GM21723 (cell line): ENCODE results near the gene RPGRIP1.
"Not testable (repeated sequence)": the region's sequence is repeated elsewhere in the genome, so short reads cannot be mapped to it uniquely, and the experiment has no call there.

Experiments used
- ATAC-seq: cut with Tn5 transposase; IDR thresholded peaks from one replicate; pipeline ENCODE4 v1.9.1; 2021; ENCODE audit warnings: mild to moderate bottlenecking, moderate library complexity; ENCODE audit not compliant: unreplicated experiment

The RPGRIP1 gene

DNA sequence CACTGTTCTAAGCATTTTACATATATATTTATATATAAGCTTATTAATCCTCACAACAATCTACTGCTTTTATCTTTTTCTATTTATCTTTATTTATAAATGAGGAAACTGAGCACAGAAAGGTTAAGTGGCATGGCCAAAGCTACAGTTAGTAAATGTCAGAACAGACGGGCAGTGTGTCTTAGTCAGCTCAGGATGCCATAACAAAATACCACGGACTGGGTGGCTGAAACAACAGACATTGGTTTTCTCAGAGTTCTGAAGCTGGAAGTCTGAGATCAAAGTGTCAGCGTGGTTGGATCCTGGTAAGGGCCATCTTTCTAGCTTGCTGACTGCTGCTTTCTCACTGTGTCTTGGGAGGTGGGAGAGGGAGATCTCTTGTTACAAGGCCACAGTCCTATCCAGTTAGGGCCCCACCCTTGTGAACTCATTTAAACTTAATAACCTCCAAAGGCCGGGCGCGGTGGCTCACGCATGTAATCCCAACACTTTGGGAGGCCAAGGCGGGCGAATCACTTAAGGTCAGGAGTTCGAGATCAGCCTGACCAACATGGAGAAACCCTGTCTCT lies 19.8 kb downstream of the RPGRIP1 start:
- ATAC-seq, result no peak

DNA sequence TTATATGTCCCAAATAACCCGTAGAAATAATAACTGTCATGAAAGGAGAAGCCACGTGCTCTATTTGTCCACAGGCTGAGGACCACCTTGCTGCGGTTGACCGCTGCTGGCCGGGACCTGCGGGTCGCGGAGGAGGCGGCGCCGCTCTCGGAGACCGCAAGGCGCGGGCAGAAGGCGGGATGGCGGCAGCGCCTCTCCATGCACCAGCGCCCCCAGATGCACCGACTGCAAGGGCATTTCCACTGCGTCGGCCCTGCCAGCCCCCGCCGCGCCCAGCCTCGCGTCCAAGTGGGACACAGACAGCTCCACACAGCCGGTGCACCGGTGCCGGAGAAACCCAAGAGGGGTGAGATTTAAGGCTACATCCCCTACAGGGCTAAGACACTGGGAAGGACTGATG lies 21.0 kb downstream of the RPGRIP1 start:
- ATAC-seq, result no peak

DNA sequence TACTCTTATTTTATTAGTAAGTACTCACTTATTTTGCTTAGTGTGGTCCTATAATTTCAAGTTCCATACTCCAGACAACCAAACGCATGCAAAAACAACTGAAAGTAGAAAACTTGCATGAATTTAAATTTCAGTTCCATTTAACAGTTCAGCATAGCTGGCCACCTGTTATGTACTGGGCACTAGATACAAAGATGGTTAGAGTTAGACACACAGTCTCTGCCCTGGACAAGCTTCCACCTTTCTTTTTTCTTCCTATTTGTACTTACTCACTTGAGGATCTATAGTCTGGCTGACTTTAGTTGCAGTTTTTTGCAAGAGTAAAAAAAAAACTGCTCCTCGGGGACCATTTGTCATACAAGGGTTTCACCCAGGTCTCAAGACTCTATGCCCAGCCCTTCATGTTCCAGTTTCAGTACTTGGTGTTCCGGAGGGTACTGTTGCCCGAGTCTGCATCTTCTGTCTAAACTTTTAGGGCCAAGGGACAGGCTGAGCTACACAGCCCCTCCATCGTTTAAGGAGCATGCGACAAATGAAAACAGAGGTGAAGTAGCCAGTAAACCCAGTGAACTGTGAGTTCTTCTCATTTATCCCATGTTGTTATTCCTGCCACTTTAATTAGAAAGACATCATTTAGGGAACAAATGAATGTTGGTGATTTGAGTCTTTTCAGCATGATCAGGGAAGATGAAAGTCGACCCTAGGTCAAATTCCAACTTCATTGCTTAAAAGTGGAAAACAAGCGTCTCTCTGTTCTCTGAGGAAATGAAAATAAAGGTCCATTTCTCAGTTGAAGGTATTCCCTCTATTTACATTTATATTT lies 22.3 kb downstream of the RPGRIP1 start:
- no peak for ATAC-seq

DNA sequence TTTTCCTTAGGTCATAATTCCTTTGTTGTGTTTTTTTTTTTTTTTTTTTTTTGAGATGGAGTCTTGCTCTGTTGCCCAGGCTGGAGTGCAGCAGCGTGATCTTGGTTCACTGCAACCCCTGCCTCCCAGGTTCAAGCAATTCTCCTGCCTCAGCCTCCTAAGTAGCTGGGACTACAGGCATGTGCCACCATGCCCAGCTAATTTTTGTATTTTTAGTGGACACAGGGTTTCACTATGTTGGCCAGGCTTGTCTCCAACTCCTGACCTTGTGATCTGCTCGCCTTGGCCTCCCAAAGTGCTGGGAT lies 22.9 kb downstream of the RPGRIP1 start:
- ATAC-seq, result not testable (repeated sequence)

DNA sequence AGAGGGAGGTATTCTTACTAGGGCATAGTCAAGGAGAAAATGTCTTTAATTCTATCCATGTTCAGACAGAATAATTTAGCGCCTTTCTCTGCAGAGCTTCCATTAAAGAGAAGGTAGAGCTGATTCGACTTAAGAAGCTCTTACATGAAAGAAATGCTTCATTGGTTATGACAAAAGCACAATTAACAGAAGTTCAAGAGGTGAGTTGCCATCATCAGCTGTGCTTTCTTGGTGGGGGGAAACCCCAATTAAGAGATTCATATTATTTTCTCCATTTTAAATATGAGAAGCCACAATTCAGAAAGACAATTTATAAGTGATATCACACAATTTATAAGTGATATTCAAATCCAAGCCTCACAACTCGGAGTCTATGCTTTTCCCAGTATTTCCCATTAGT lies 27.8 kb downstream of the RPGRIP1 start:
- ATAC-seq, result no peak

DNA sequence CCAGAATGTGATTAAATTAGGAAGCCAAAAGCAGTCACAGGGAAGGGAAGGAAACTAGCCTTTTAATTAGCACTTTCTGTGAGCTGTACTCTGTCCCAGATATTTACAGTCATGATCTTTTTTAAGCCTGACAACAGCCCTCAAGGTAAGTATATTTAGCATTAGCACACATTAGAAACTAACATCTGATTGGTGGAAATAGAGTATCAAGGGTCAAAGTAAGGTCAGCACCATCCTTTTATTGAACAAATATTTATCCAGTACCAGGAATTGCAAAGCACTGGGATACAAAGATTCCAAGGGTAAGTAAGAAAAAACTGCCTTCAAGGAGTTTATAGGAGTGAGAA lies 28.2 kb downstream of the RPGRIP1 start:
- ATAC-seq, result peak; percentile 36

DNA sequence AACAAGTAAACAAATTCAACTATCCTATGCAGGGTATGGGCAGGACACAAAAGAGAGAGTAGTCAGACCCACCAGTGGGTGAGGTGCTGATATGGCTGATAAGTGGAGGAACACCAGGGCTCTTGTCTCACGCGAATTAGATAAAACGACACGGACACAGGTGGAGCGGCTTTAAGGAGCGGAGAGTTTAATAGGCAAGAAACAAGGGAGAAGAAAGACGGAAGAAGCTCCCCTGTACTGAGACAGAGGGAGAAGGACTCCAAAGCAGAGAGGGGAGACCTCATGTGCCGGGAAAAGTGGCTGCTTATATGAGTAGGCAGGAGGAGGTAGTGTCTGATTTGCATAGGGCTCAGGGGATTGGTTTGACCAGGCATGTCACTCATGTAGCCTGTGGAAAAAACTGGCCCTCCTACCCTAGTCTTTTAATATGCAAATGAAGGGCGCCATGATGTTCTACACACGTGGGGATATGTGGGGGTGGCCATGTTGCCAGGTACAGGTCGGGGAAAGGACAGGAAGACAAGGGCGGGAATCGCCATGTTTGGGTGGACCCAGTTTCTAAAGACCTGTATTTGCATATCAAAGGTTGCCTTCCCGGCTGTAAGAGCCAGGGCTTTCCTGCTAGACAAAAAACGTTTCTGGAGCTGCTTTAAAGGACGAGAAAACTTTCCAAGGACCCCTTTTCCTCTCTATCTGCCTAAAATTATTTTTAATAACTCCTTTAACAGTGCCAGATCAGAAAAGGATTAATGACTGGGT lies 28.8 kb downstream of the RPGRIP1 start:
- peak; percentile 88 for ATAC-seq

DNA sequence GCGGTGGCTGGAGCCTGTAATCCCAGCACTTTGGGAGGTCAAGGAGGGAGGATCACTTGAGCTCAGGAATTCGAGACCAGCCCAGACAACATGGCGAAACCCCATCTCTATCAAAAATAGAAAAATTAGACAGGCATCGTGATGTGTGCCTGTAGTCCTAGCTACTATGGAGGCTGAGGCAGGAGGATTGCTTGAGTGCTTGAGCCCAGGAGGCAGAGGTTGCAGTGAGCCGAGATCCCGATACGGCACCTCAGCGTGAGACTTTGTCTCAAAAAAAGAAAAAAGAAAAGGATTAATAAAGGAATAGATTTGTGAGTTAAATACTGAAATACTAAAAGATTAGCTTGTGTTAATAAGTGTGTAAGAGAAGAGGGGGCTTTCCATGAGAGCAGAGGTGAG lies 29.4 kb downstream of the RPGRIP1 start:
- no peak for ATAC-seq

DNA sequence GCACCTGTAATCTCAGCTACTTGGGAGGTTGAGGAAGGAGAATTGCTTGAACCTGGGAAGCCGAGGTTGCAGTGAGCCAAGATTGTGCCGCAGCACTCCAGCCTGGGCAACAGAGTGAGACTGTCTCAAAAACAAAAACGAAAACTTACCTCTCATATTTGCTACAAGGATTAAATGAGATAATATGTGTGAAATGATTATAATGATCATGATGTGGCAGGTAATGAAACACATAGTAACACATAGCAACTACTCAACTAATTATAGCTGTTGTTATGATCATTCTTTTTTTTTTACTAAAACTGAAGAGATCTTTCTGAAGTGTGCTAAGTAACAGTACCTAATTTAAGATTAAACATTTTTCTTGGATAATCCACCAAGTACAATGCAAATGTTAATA lies 30.1 kb downstream of the RPGRIP1 start:
- no peak for ATAC-seq

DNA sequence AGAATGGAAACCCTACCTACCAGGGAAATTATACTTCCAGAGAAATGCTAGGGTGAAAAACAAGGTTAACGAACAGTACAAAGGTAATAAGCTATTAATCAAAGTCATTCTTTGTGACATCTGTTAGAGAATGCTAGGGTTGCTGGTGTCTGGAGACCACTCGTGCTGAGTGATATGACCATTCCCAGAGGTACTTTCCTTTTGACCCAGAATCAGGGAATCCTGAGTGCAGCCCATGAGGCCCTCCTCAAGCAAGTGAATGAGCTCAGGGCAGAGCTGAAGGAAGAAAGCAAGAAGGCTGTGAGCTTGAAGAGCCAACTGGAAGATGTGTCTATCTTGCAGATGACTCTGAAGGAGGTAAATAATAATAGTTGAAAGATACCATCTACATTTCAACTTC lies 31.7 kb downstream of the RPGRIP1 start:
- no peak for ATAC-seq

DNA sequence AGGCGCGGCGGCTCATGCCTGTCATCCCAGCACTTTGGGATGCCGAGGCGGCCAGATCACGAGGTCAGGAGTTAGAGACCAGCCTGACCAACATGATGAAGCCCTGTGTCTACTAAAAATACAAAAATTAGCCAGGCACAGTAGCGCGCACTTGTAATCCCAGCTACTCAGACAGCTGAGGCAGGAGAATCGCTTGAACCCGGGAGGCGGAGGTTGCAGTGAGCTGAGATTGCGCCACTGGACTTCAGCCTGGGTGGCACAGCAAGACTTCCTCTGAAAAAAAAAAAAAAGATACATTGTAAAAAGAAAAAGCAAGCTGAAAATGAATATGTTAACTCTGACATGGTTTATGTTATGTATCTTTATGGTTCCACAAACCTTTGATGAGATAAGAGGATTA lies 33.6 kb downstream of the RPGRIP1 start:
- no peak for ATAC-seq

DNA sequence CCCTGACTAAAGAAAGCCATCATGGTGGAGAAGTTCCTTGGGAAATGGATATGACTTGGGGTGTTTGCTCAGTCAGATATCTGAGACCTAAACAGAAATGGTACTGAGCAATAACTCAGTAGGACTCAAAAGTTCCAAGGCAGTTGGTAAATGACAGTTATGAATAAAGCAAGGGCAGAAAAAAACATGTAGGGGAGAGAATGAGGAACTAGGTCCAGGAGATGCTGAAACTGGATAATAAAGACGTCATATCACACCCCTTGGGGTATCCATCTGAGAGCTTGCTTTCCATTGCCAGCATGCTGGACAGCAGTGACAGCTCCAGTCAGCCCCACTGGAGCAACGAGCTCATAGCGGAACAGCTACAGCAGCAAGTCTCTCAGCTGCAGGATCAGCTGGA lies 37.5 kb downstream of the RPGRIP1 start:
- no peak for ATAC-seq

DNA sequence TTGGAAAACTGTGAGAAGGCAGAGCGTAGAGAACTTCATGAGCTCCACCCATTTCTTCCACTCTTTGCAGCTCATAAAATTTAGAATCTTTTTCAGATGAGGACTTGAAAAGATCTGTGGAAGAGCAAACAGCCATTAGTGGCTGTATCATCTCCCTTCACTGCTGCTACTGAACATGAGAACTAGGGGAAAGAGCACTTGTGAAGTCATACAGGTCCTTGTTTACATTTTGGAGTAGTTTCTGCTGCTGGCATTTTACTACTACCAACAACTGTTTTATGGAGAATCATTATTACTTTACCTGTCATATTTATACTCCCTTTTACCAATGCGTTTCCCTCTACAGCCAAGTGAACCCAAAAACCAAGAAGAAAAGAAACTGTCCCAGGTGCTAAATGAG lies 41.0 kb downstream of the RPGRIP1 start:
- ATAC-seq, result no peak

DNA sequence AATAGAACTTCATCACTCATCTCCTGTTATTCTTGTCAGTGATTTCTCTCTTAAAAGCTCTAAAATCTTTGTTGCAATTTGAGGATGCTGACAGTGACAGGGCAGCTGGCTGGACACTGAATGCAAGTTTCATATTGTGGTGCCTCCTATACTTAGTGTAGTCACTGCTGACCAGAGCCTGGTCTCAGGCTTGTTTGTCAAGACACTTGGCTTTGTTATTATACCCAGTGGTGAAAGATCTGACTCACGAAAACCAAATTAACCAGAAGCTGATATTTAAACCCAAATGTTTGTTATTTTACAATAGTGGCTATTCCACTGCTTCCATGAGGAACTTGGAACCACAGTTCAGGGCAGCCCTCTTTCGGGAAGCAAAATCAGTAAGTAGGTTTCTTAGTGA lies 42.8 kb downstream of the RPGRIP1 start:
- ATAC-seq, result no peak

DNA sequence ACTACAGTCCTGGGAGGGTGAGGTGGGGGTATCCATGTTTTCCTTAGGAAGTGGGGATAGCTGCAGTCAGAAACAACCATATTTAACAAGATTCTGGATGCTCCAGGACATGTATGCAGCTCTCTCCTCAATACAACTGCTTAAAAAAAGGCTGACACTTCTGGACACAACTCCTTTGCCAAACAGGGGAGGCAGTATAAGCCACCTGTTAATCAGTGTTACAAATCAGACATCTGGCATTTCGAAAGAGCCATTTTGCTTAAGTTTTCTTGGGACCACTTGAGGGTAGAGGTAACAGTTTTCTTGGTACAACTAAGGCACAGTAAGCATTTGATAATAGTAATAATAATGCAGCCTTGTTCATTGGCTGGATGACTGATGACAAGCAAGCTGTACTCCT lies 47.1 kb downstream of the RPGRIP1 start:
- no peak for ATAC-seq
